GM21526 (cell line): Measurements from ENCODE around the gene REC8.
"Not testable (repeated sequence)": the region's sequence is repeated elsewhere in the genome, so short reads cannot be mapped to it uniquely, and the experiment has no call there.

ENCODE experiments used
- ATAC-seq: cut with Tn5 transposase; IDR thresholded peaks from one replicate; pipeline ENCODE4 v1.9.1; 2021; ENCODE audit warnings: moderate library complexity; ENCODE audit not compliant: unreplicated experiment, low FRiP score

REC8 gene

GRCh38 chr14:24197056-24197450 lies 25.2 kb downstream of the REC8 start:
- ATAC-seq: no peak

GRCh38 chr14:24198814-24199524 lies 27.1 kb downstream of the REC8 start:
- ATAC-seq: no peak

- ATAC-seq: not testable (repeated sequence)
Observed at GRCh38 chr14:24202538-24202937, 30.7 kb downstream of the REC8 start.

GRCh38 chr14:24203249-24203886 lies 31.5 kb downstream of the REC8 start:
- ATAC-seq: not testable (repeated sequence)

- no peak for ATAC-seq
Observed at GRCh38 chr14:24204163-24205146, 32.6 kb downstream of the REC8 start.

- ATAC-seq: no peak
Observed at GRCh38 chr14:24206260-24207103, 34.6 kb downstream of the REC8 start.

GRCh38 chr14:24207104-24207551 lies 35.2 kb downstream of the REC8 start:
- ATAC-seq: no peak

GRCh38 chr14:24207625-24208024 lies 35.7 kb downstream of the REC8 start:
- no peak for ATAC-seq

- ATAC-seq: no peak
Observed at GRCh38 chr14:24211311-24211710, 39.4 kb downstream of the REC8 start.

- ATAC-seq: peak; percentile 77
Observed at GRCh38 chr14:24212924-24213865, 41.3 kb downstream of the REC8 start, which contains the start of gene CHMP4A. CHMP4A (minus strand) TSS chr14:24213488; CDS start chr14:24213439, 49 bp downstream.

- no peak for ATAC-seq
Observed at GRCh38 chr14:24213866-24214662, 42.2 kb downstream of the REC8 start.

GRCh38 chr14:24215495-24216344 lies 43.8 kb downstream of the REC8 start, which contains the start of gene MDP1:
MDP1 (minus strand) TSS chr14:24216066; CDS start chr14:24215955, 111 bp downstream.
- ATAC-seq: peak; percentile 61

- ATAC-seq: no peak
Observed at GRCh38 chr14:24216345-24216699, 44.4 kb downstream of the REC8 start.

GRCh38 chr14:24216876-24217275 lies 45.0 kb downstream of the REC8 start:
- ATAC-seq: not testable (repeated sequence)

- no peak for ATAC-seq
Observed at GRCh38 chr14:24219080-24219479, 47.2 kb downstream of the REC8 start.

GRCh38 chr14:24219521-24219920 lies 47.6 kb downstream of the REC8 start:
- no peak for ATAC-seq

GRCh38 chr14:24222987-24223386 lies 51.1 kb downstream of the REC8 start:
- ATAC-seq: not testable (repeated sequence)
